ENCODE measurements around the gene PROCA1. TPM values are rescaled to one million over a fixed set of nuclear protein-coding genes. Genes with fewer than 3 reads are reported as not detected.
"Not testable (repeated sequence)": the region's sequence is repeated elsewhere in the genome, so short reads cannot be mapped to it uniquely, and the experiment has no call there.

Gene PROCA1
- total and polyA plus RNA-seq, 7 donors: 0.21 to 1.1 (median 0.36) TPM

GRCh38 chr17:28725166-28725659 lies 13.5 kb upstream of the PROCA1 start:
- no peaks in the 10 kb centered on the region for H3K27me3 ChIP-seq (ENCODE audit: insufficient read depth in 3 of 3, low read length in 2 of 3)
- H3K4me1 ChIP-seq: peaks cover 40% of the 10 kb centered on the region

GRCh38 chr17:28724500-28725165 lies 12.9 kb upstream of the PROCA1 start:
- peak overlapping the region; percentile 80 for H3K4me3 ChIP-seq
- peaks cover 40% of the 10 kb centered on the region for H3K4me1 ChIP-seq
- no peak overlapping the region for H3K27ac ChIP-seq
- H3K9me3 ChIP-seq: no peaks in the 10 kb centered on the region
- intact Hi-C loops (cut with DNase I): loop anchor here (5.0 to 10.0 kb wide), 2 partner anchors 178 to 390 kb away; partner anchors contain the start of gene DHRS13 (in 1 of the 2)
- 74 to 80% (median 80%) methylated on average over 10 of the region's 10 CpGs for WGBS, 3 donors
- DNase-seq: no peak
- ATAC-seq: no peak
- TF ChIP-seq CTCF (IDR thresholded peaks at IDR 0.05): no peak
- peaks cover 0 to 44% of the 10 kb centered on the region in 2 donors for H3K36me3 ChIP-seq (ENCODE audit: insufficient read depth in 1 of 2, low read depth in 1 of 2)
- H3K27me3 ChIP-seq (ENCODE audit: insufficient read depth in 3 of 3, low read length in 2 of 3): no peaks in the 10 kb centered on the region

More at GRCh38 chr17:28725166-28725659, 13.5 kb upstream of the PROCA1 start:
- Histone ChIP-seq H3K9me3 (no peaks in the 10 kb centered on the region), H3K27ac (no peak overlapping the region), H3K36me3 (ENCODE audit: insufficient read depth in 1 of 2, low read depth in 1 of 2) (peaks cover 0 to 44% of the 10 kb centered on the region in 2 donors), H3K4me3 (peak overlapping the region; percentile 80)
- no peak for TF ChIP-seq CTCF (IDR thresholded peaks at IDR 0.05)
- intact Hi-C loops (cut with DNase I): loop anchor here (5.0 to 10.0 kb wide), 2 partner anchors 177 to 390 kb away; partner anchors contain the start of gene DHRS13 (in 1 of the 2)
- 17 to 30% (median 21%) methylated on average over 20 of the region's 20 CpGs for WGBS, 3 donors
- DNase-seq (no peak), ATAC-seq (no peak)

- H3K27me3 ChIP-seq (ENCODE audit: insufficient read depth in 3 of 3, low read length in 2 of 3); ATAC-seq; H3K4me3 ChIP-seq; H3K27ac ChIP-seq; H3K9me3 ChIP-seq; DNase-seq: not testable (repeated sequence)
- H3K4me1 ChIP-seq: peaks cover 40% of the 10 kb centered on the region
- intact Hi-C loops (cut with DNase I): loop anchor here (10.0 kb wide), 1 partner anchor 391 kb away; no protein-coding TSS in a partner anchor
- WGBS, 3 donors: 64 to 74% (median 70%) methylated on average over 4 of the region's 4 CpGs
- peaks cover 0 to 44% of the 10 kb centered on the region in 2 donors for H3K36me3 ChIP-seq (ENCODE audit: insufficient read depth in 1 of 2, low read depth in 1 of 2)
These were observed 12.3 kb upstream of the PROCA1 start for GRCh38 chr17:28723836-28724499.

- no peak for TF ChIP-seq CTCF (IDR thresholded peaks at IDR 0.05)
- WGBS, 3 donors: 71 to 76% (median 76%) methylated on average over 6 of the region's 6 CpGs
- Histone ChIP-seq H3K27ac (no peak overlapping the region), H3K36me3 (ENCODE audit: insufficient read depth in 1 of 2, low read depth in 1 of 2) (peaks cover 0 to 44% of the 10 kb centered on the region in 2 donors), H3K27me3 (ENCODE audit: insufficient read depth in 3 of 3, low read length in 2 of 3) (no peaks in the 10 kb centered on the region), H3K9me3 (no peaks in the 10 kb centered on the region), H3K4me3 (no peak overlapping the region), H3K4me1 (peaks cover 40% of the 10 kb centered on the region)
- ATAC-seq: no peak
- intact Hi-C loops (cut with DNase I): loop anchor here (10.0 kb wide), 1 partner anchor 392 kb away; no protein-coding TSS in a partner anchor
- no peak for DNase-seq
These were observed 11.6 kb upstream of the PROCA1 start for GRCh38 chr17:28723159-28723835.

All from psoas muscle (tissue), 8 donors.